Stomach (tissue), 9 donors: ENCODE data around the gene ANKRD6. TPM values are rescaled to one million over a fixed set of nuclear protein-coding genes. Genes with fewer than 3 reads are reported as not detected.

Source experiments
- DNase-seq, 2 donors: peaks; one replicate each; pipeline versions ENCODE4 v3.0.0 to v3.0.0-alpha.2; 2013 to 2019
- H3K27ac ChIP-seq, 5 donors: fragments of 200-600 bp in 4 of 5; sonication (generic) in 4 of 5; one replicate each; pipeline ENCODE4 v1.5.1; 2013 to 2019; ENCODE audit warnings: mild to moderate bottlenecking in 1 of 5, moderate library complexity in 1 of 5
- H3K27me3 ChIP-seq, 3 donors: fragments of 200-600 bp; sonication (generic); one replicate each; pipeline ENCODE4 v1.5.1; 2017 to 2019; ENCODE audit warnings: mixed run types in 1 of 3
- H3K36me3 ChIP-seq, 4 donors: fragments of 200-600 bp; sonication (generic); 1 replicate in 3 of 4; 2 replicates in 1 of 4; pipeline ENCODE4 v1.5.1; 2016 to 2019
- H3K4me1 ChIP-seq, 4 donors: fragments of 200-600 bp; sonication (generic); one replicate each; pipeline ENCODE4 v1.5.1; 2016 to 2019
- H3K4me3 ChIP-seq, 4 donors: fragments of 200-600 bp; sonication (generic) in 3 of 4; one replicate each; pipeline ENCODE4 v1.5.1; 2016 to 2019; ENCODE audit warnings: mild to moderate bottlenecking in 1 of 4
- H3K9me3 ChIP-seq, 4 donors: fragments of 200-600 bp; sonication (generic); one replicate each; pipeline ENCODE4 v1.5.1; 2016 to 2019
- EP300 ChIP-seq: sonication (generic); formaldehyde crosslinking; IDR thresholded peaks from one replicate; pipeline ENCODE4 v1.6.1; 2017; ENCODE audit warnings: antibody characterized with exemption
- POLR2A ChIP-seq, 4 donors: fragments of 450-650 bp; IDR thresholded peaks; one replicate each; pipeline ENCODE4 v1.6.1; 2016; ENCODE audit warnings: antibody characterized with exemption in 4 of 4, control low read depth in 2 of 4, mild to moderate bottlenecking in 1 of 4, moderate library complexity in 1 of 4
- POLR2AphosphoS5 ChIP-seq, 3 donors: sonication (generic); formaldehyde crosslinking; IDR thresholded peaks; one replicate each; pipeline ENCODE4 v1.6.1; 2016; ENCODE audit warnings: antibody characterized with exemption in 3 of 3
- WGBS, 5 donors: extraction: QIAGEN DNeasy Blood & Tissue Kit in 3 of 5; methylation state at CpG; one replicate each; pipeline versions ENCODE4 v1.1.5 to v1.1.7; 2013 to 2018; 5-methylcytosine and 5-hydroxymethylcytosine counted together
- intact Hi-C: fragments of 100-400 bp; cut with DNase I; formaldehyde crosslinking; loops from one replicate; pipeline ENCODE4 v1.15.1; 2023; ENCODE audit warnings: low total_unique reads
- polyA plus RNA-seq, 3 donors: library from polyadenylated mRNA; stranded (reverse); fragments of 200-250 nt; gene quantifications; one replicate each; pipeline ENCODE4 v1.2.3, GENCODE V29; 2013
- total RNA-seq, 5 donors: library from RNA; depleted of rRNA; stranded (reverse); fragments of >200 nt; gene quantifications; one replicate each; pipeline versions ENCODE4 v1.1.0 to v1.2.3, GENCODE V29; 2014 to 2016
- TF ChIP-seq, protein P1 (sequence below), 7 experiments: fragments of 450-650 bp in 4 of 7; fragments of 200-600 bp in 3 of 7; sonication (generic) in 3 of 7; IDR thresholded peaks; one replicate each; pipeline ENCODE4 v1.5.1; 2016 to 2019; ENCODE audit warnings: antibody characterized with exemption in 7 of 7, control low read depth in 2 of 7, mild to moderate bottlenecking in 1 of 7
- donor health status: healthy with polysubstance abuse.
- donor health status: Bipolar disorder and iron deficiency.
- donor health status: healthy.

The ANKRD6 gene
- total and polyA plus RNA-seq, 8 donors = 2.1 to 145 (median 6.1) TPM

DNA sequence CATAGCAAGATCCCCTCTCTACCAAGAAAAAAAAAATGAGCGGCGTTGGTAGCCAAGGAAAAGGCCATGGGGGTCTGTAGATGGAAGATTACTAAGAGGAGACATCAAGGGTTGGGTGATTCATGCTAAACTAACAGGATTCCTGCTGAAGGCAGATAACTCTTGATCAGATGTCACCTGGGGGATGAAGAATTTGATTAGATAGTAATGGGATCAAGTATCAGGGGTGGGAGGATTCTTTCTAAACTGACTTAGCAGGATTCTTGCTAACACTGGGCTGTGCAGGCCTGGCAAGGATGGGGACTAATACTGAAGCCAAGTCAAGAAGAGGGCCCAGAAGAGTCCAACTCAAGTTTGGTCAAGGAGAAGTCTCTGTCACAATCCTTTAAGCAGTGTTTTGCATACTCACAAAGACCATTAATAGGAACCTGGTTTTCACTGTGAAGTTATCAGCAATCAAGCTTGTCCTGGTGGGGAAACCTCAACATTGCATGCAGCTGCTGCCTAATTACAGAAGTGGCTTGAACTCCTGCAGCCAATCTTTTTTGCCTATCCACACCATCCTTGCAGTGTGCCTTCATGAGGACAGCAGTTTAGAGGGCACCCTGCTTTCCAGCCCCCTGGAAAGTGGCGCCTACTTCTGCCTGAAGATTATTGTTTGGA is 61.3 kb downstream of the ANKRD6 start:
- no peak for TF ChIP-seq EP300
- TF ChIP-seq, protein P1, sequence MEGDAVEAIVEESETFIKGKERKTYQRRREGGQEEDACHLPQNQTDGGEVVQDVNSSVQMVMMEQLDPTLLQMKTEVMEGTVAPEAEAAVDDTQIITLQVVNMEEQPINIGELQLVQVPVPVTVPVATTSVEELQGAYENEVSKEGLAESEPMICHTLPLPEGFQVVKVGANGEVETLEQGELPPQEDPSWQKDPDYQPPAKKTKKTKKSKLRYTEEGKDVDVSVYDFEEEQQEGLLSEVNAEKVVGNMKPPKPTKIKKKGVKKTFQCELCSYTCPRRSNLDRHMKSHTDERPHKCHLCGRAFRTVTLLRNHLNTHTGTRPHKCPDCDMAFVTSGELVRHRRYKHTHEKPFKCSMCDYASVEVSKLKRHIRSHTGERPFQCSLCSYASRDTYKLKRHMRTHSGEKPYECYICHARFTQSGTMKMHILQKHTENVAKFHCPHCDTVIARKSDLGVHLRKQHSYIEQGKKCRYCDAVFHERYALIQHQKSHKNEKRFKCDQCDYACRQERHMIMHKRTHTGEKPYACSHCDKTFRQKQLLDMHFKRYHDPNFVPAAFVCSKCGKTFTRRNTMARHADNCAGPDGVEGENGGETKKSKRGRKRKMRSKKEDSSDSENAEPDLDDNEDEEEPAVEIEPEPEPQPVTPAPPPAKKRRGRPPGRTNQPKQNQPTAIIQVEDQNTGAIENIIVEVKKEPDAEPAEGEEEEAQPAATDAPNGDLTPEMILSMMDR (IDR thresholded peaks at IDR 0.05) = no peak
- TF ChIP-seq POLR2AphosphoS5 (IDR thresholded peaks at IDR 0.05) = no peak
- no peak for TF ChIP-seq POLR2A (IDR thresholded peaks at IDR 0.05)
- no peak for DNase-seq
- H3K36me3 ChIP-seq = no peaks in the 10 kb centered on the region
- H3K4me1 ChIP-seq = no peaks in the 10 kb centered on the region
- no peaks in the 10 kb centered on the region for H3K9me3 ChIP-seq
- intact Hi-C loops = no loop called here
- WGBS, 5 donors = 88 to 97% (median 93%) methylated on average over 3 of the region's 3 CpGs
- no peak overlapping the region for H3K27ac ChIP-seq
- no peak overlapping the region for H3K4me3 ChIP-seq
- no peaks in the 10 kb centered on the region for H3K27me3 ChIP-seq

DNA sequence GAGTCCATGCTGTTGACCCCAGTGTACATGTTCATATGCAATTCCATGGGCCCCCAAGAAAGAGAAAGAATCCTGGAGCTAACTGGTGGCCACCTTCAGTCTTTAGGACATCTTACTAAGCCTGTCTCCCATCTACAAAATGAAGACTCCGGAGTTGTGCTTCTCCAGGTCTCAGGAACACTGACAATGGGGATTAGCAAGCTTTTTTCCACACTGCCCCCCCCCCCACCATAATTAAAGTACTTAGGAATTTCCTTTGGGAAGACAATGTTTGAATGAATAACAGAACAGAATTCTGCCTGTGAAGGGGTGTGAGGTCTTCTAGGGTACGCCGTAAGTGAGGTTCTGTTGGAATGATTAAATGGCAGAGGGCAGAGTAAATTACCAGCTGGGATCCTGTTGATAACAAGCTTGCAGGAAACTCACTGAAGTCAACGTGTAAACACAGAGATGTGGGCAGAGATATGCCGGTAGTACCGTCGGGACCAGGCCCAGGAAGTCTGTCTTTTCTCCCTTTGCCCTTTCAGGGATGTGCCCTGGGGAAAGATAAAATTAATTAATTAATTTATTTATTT is 63.1 kb downstream of the ANKRD6 start:
- H3K4me1 ChIP-seq = no peaks in the 10 kb centered on the region
- intact Hi-C loops = no loop called here
- H3K9me3 ChIP-seq = no peaks in the 10 kb centered on the region
- 20 to 38% (median 29%) methylated on average over 7 of the region's 7 CpGs for WGBS, 5 donors
- no peak overlapping the region for H3K27ac ChIP-seq
- TF ChIP-seq EP300 (no peak), POLR2A (IDR thresholded peaks at IDR 0.05) (no peak), POLR2AphosphoS5 (IDR thresholded peaks at IDR 0.05) (no peak)
- TF ChIP-seq, protein P1 (IDR thresholded peaks at IDR 0.05) = no peak
- H3K36me3 ChIP-seq = no peaks in the 10 kb centered on the region
- no peaks in the 10 kb centered on the region for H3K27me3 ChIP-seq
- no peak overlapping the region for H3K4me3 ChIP-seq
- DNase-seq = no peak

- WGBS, 5 donors = 86 to 93% (median 88%) methylated on average over 3 of the region's 3 CpGs
- TF ChIP-seq EP300 (no peak), POLR2AphosphoS5 (IDR thresholded peaks at IDR 0.05) (no peak)
- no peaks in the 10 kb centered on the region for H3K4me1 ChIP-seq
- H3K27ac ChIP-seq = no peak overlapping the region
- H3K36me3 ChIP-seq = no peaks in the 10 kb centered on the region
- DNase-seq = no peak
- no peaks in the 10 kb centered on the region for H3K9me3 ChIP-seq
- no peak overlapping the region for H3K4me3 ChIP-seq
- H3K27me3 ChIP-seq = no peaks in the 10 kb centered on the region
- intact Hi-C loops = no loop called here
Measured at GRCh38 chr6:89500611-89501010, 67.7 kb downstream of the ANKRD6 start.

DNA sequence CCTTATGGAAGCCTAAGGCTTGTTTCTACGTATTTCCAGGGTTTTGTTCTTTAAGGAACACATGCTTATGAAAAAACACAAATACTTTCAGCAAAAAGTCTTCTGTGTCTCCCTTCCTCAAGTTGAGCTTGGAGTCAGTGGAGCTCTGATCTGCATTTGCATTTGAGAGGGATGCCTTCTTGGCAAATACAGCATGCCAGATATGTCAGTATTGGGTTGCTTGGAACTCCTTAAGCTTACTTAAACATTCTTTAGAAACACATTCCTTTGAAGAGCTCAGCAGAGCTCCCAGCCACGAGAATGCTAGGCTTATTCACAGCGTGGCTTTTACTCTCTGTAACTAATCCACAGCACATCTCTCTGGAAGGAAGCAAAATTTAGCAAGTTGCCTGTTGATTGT is 68.3 kb downstream of the ANKRD6 start:
- no peaks in the 10 kb centered on the region for H3K36me3 ChIP-seq
- no peaks in the 10 kb centered on the region for H3K27me3 ChIP-seq
- no peak for DNase-seq
- no peak overlapping the region for H3K27ac ChIP-seq
- peaks cover 0 to 1% (median 0%) of the 10 kb centered on the region in 4 donors for H3K4me1 ChIP-seq
- TF ChIP-seq POLR2AphosphoS5 (IDR thresholded peaks at IDR 0.05) (no peak), EP300 (no peak), POLR2A (IDR thresholded peaks at IDR 0.05) (no peak)
- TF ChIP-seq, protein P1 (IDR thresholded peaks at IDR 0.05) = no peak
- H3K9me3 ChIP-seq = no peaks in the 10 kb centered on the region
- H3K4me3 ChIP-seq = no peak overlapping the region
- intact Hi-C loops = no loop called here
- WGBS, 5 donors = 36 to 54% (median 43%) methylated on average over 3 of the region's 3 CpGs

DNA sequence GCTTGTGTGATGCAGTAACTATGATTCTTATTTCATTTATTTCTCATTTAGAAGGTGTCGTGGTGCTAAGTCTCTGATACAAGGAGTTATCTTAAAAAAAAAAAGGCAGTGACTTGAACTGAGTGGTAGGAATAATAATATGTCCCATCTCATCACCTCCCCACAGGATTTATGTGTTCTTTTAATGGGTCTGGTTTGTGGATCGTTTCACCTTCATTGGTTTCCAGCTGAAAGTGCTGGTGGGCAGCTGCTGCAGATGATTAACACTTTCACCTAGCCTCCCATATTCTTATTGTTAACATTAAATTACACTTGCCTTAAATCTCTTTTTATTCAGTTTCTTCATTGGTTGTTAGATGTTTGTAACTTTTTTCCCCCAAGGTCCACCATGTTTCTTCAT is 68.8 kb downstream of the ANKRD6 start:
- H3K4me1 ChIP-seq = peaks cover 0 to 6% (median 0%) of the 10 kb centered on the region in 4 donors
- no peaks in the 10 kb centered on the region for H3K36me3 ChIP-seq
- 66 to 75% (median 73%) methylated on average over 2 of the region's 2 CpGs for WGBS, 5 donors
- no peaks in the 10 kb centered on the region for H3K27me3 ChIP-seq
- H3K27ac ChIP-seq = no peak overlapping the region
- intact Hi-C loops = no loop called here
- no peak for TF ChIP-seq EP300
- TF ChIP-seq, protein P1 (IDR thresholded peaks at IDR 0.05) = no peak
- TF ChIP-seq POLR2A (IDR thresholded peaks at IDR 0.05) = no peak
- TF ChIP-seq POLR2AphosphoS5 (IDR thresholded peaks at IDR 0.05) = no peak
- H3K9me3 ChIP-seq = no peaks in the 10 kb centered on the region
- H3K4me3 ChIP-seq = no peak overlapping the region
- DNase-seq = no peak
